BJ (cell line): ENCODE measurements around the gene BMP3. TPM values are rescaled to one million over a fixed set of nuclear protein-coding genes. Genes with fewer than 3 reads are reported as not detected.

Experiments
- CTCF ChIA-PET: fragments of 350-600 bp; formaldehyde crosslinking; extraction: SDS; loops from one replicate; lab custom pipeline; 2021; ENCODE audit warnings: antibody characterized with exemption, inconsistent platforms; lab: Yijun Ruan, JAX
- POLR2A ChIA-PET: fragments of 300-600 bp; sonication (Branson Sonifier 250); formaldehyde crosslinking; extraction: SDS; loops from one replicate; lab custom pipeline; 2021; ENCODE audit warnings: antibody characterized with exemption; lab: Charles Lee
- DNase-seq: peaks from one replicate; pipeline ENCODE4 v3.0.0-alpha.2; 2011; ENCODE audit warnings: low read depth
- H3K27me3 ChIP-seq: 2 replicates; pipeline ENCODE4 v1.6.0; 2011; ENCODE audit warnings: low read length; ENCODE audit not compliant: control insufficient read depth, insufficient read depth
- H3K36me3 ChIP-seq: 2 replicates; pipeline ENCODE4 v1.5.1; 2011; ENCODE audit warnings: low read length; ENCODE audit not compliant: control insufficient read depth, insufficient read depth
- H3K4me3 ChIP-seq: 2 replicates; pipeline ENCODE4 v1.5.1; 2011; ENCODE audit warnings: low read depth, mild to moderate bottlenecking, control low read depth, low read length
- CTCF ChIP-seq: IDR thresholded peaks from 2 replicates; pipeline ENCODE4 v1.5.1; 2011; ENCODE audit warnings: low read depth, mild to moderate bottlenecking, control low read depth, inconsistent platforms, low read length, moderate library complexity; ENCODE audit not compliant: insufficient read depth
- polyA plus RNA-seq: library from polyadenylated mRNA; depleted of rRNA; stranded (reverse); fragments of >200 nt; gene quantifications from 2 replicates; pipeline ENCODE4 v1.2.3, GENCODE V29; 2011

BMP3 gene
- polyA plus RNA-seq, 1 experiment = 0.01 TPM

DNA sequence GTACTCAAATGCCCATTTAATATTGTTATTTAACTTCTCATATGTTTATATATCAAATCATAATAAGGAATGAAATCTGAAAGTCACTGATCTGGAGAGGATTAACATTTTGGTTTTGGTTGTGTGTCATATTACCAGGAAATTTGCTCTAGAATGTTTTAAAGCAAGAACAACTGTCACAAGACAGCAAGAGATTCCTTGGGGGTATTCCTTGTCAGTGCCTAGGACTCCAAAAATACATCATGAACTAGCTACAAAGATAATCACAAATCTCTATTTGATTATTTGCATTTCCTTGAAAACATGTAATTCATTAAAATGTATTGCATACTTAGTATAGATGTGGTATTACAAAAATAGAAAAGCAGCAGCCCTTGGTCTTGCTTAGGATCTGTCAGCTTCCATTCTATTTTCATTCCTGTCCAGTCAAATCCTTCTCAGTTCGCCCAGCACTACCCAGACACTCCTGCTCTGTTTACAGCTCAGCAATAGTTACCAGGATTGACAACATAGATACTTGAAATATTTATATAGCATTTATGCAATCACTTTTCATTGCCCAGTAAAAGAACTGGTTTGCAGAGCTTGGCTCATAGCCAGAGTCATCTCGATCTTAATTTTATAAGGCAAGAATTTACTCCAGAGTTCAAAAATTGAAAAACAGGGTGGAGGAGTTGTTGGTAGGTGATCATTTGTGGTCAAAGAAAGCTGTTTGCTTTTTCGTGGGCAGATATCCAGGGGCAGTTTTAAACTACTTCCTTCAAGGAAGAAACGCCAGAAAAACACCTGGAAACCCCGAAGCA lies 9.2 kb upstream of the BMP3 start:
- H3K27me3 ChIP-seq = peaks cover 1% of the 10 kb centered on the region; the same call in 1 of the 2 replicates
- no peak for DNase-seq
- H3K36me3 ChIP-seq = no peaks in the 10 kb centered on the region
- TF ChIP-seq CTCF = no peak
- CTCF ChIA-PET = interaction anchor here (0.8 to 1.4 kb wide), 2 partner anchors 20 to 655 kb away, joined by 3 read pairs; no protein-coding TSS in a partner anchor
- H3K4me3 ChIP-seq = no peak overlapping the region
- POLR2A ChIA-PET = no interaction called here

DNA sequence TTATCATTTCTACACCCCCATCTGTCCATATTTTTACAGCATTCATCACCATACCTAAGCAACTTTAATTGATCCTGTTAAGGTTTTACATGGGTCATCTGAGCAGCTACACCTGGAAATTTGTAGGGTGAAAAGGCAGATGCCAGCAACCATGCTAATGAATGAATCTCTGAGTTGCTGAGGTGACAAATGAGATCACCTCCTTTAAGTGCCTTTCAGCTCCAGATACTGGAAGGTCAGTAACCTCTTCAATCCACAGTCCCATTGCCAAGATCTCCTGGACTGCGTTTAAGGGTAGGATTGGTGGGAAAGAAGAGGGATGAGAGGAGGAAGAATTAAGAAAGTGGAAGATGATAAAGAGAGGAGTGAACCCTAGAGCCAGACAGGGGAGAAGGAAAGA lies 8.5 kb upstream of the BMP3 start:
- TF ChIP-seq CTCF = no peak
- DNase-seq = no peak
- CTCF ChIA-PET = interaction anchor here (0.9 kb wide), 1 partner anchor 17 kb away, joined by 3 read pairs; no protein-coding TSS in a partner anchor
- Histone ChIP-seq H3K36me3 (no peaks in the 10 kb centered on the region), H3K4me3 (no peak overlapping the region), H3K27me3 (peaks cover 1% of the 10 kb centered on the region; the same call in 1 of the 2 replicates)
- POLR2A ChIA-PET = no interaction called here

DNA sequence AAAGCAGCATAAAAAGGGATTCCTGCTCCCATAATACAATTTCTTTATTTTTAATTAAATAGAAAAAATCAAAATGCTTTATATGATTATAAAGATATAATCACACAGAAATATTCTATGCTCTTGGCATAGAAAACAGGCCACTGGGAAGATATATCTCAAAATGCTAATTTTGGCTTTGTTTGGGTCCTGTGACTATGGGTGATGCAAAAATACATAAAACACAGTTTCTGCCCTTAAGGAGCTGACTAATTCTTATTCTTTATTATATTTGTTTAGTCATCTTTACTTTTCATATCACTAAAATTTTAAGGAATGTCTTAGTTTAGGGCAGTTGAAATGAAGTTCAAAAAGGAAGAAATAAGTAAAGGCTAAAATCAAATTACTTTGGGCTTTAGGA lies 7.0 kb upstream of the BMP3 start:
- CTCF ChIA-PET = no interaction called here
- H3K4me3 ChIP-seq = no peak overlapping the region
- no peaks in the 10 kb centered on the region for H3K36me3 ChIP-seq
- TF ChIP-seq CTCF = no peak
- no peak for DNase-seq
- peaks cover 3% of the 10 kb centered on the region; the same call in 1 of the 2 replicates for H3K27me3 ChIP-seq
- POLR2A ChIA-PET = no interaction called here

GRCh38 chr4:81030981-81031791 lies 678 bp downstream of the BMP3 start:
- ChIA-PET POLR2A (no interaction called here), CTCF (interaction anchor here (1.6 to 2.7 kb wide), 3 partner anchors 8 to 320 kb away, joined by 3 to 17 read pairs (median 6); no protein-coding TSS in a partner anchor)
- Histone ChIP-seq H3K4me3 (peak overlapping the region; percentile 23), H3K27me3 (peaks cover 25% of the 10 kb centered on the region), H3K36me3 (no peaks in the 10 kb centered on the region)
- no peak for TF ChIP-seq CTCF
- no peak for DNase-seq
